A204.1 (cell line): ENCODE measurements around the gene CPB1.

Experiments used
- FAIRE-seq: peaks from 2 replicates; lab custom pipeline; 2012; peaks lifted over from hg19 to GRCh38; lab: Jason Lieb, UNC

CPB1 gene

GRCh38 chr3:148833223-148833622, 5.6 kb downstream of the CPB1 start:
- FAIRE-seq = no peak

- FAIRE-seq = no peak
Observed at GRCh38 chr3:148839805-148840204, 12.2 kb downstream of the CPB1 start.

GRCh38 chr3:148840451-148840850, 12.8 kb downstream of the CPB1 start:
- FAIRE-seq = no peak

GRCh38 chr3:148845756-148846395, 18.3 kb downstream of the CPB1 start:
- no peak for FAIRE-seq

GRCh38 chr3:148847351-148847750, 19.7 kb downstream of the CPB1 start:
- no peak for FAIRE-seq

GRCh38 chr3:148848410-148848809, 20.8 kb downstream of the CPB1 start:
- no peak for FAIRE-seq

GRCh38 chr3:148852271-148852992, 24.8 kb downstream of the CPB1 start:
- no peak for FAIRE-seq

- no peak for FAIRE-seq
Observed at GRCh38 chr3:148853076-148853475, 25.5 kb downstream of the CPB1 start.

DNA sequence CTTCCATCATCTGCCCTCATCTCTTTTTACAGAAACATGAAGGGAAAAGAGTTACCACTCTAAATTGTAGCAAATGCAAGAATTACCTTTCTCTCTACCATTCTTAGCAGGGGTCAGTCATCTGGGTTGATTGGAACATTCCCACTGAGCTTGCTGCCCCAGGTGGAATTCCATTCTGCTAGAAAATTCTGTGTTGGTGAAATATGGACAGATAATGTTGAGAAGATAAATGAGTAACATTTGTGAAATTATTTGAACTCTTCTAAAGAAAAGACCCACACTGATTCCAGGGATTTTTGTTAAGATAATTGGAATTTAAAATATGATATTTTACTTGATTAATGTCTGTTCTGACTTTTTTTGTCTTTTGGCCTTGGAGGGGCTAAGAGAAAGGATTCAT, 26.4 kb downstream of the CPB1 start:
- no peak for FAIRE-seq

DNA sequence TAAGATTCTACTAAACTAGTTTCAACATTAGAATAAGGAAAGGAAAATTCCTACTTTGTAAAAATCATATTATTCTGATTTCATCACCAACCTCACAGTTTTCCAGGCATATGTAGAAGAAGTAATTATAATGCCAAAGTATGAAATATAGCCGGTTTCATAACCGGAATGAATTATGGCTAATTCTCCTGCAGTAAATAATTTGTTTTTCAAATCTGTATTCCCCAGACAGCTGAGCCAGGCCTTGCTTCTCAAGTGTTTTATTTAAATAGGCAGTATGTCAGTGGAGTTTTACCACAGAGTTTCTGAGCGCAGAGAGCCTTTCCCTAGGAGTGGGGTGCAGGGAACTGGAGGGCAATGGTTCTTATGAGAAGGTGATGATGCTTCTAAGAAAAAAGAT, 28.8 kb downstream of the CPB1 start:
- FAIRE-seq = no peak

- no peak for FAIRE-seq
Observed at GRCh38 chr3:148857316-148857715, 29.7 kb downstream of the CPB1 start.

DNA sequence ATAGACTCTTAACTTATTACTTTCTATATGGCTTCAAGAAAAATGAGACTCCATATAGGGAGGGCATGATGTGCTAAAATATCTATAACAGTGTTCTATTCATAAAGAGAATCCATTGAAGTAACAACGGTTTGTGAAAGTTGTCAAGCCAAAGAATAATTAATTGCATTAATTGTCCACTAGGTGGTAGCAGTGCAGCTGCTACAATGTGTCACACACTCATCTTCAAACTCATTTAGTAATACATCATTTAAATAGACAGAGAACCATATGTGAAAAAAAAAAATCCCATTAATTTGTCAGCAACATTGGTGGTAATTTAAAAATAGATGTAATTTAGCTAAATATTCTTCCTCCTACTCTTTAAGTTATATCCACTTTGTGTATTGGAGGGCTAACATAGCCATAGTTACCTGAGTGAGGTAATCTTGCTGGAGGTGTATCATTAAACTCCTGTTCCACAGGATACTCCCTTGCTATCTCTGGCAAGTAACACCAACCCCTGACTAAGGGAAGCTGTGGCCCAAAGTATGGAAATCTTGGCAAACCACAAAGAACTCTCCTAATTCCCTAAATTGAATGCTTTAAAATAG, 33.8 kb downstream of the CPB1 start:
- peak; percentile 90 for FAIRE-seq

- no peak for FAIRE-seq
Observed at GRCh38 chr3:148863297-148863696, 35.7 kb downstream of the CPB1 start.

DNA sequence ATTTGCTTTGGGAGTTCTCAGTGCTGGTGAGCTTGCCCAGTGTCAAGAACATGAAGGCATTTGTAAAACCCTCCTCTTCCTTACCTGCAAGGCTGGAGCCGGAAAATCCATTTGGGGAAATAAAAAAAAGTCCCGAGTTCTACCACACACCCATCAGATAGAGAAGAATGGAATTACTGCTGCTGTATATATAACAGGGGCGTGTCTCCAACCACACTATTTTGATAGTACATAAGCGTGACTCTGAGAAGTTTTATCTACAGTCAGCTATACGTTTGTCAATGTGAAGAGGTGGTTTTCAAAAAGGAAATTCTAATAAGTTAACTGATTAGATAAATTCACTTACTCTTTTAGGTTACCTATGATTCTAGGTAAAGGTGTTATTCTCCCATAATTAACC, 36.2 kb downstream of the CPB1 start:
- FAIRE-seq = no peak

- no peak for FAIRE-seq
Observed at GRCh38 chr3:148865049-148865448, 37.4 kb downstream of the CPB1 start, which contains the start of gene CPA3. CPA3 (plus strand) TSS chr3:148865296; CDS start chr3:148865308, 12 bp downstream.

DNA sequence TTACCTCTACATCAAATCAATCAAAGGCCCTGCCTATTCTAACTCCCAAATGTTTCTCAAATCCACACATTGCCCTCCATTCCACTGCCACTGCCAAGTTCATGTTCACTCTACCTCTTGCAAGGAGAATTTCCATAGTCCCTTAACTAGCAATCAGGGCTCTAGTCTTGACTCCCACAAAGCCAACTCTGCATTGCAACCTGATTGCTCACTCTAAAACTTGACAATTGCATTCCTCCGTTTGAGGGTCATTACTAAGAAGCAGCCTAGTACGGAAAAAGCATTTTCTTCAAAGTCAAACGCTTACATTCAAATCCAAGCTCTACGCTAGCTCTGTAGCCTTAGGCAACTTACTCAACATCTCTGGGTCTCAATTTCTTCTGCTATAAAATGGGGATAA, 38.6 kb downstream of the CPB1 start:
- FAIRE-seq = no peak

- FAIRE-seq = no peak
Observed at GRCh38 chr3:148873270-148873927, 45.8 kb downstream of the CPB1 start.

DNA sequence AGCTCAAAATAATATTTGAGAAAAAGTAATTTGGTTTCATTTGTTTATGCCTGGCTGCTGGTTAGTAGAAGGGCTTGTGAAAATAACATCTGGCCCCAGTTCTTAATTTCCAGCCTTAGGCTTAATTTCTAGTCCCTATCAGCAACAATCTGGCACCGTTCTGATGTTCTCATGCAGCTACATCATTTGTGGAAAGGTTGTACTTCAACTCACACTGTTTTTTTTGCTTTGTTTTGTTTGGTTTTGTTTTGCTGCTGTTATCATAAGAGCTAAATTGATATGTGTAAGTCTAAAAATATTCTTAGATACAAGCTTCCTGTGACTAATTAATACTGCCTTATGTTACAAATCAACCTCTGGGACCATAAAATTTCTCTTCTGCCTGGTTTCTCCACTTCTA, 46.4 kb downstream of the CPB1 start:
- FAIRE-seq = no peak

DNA sequence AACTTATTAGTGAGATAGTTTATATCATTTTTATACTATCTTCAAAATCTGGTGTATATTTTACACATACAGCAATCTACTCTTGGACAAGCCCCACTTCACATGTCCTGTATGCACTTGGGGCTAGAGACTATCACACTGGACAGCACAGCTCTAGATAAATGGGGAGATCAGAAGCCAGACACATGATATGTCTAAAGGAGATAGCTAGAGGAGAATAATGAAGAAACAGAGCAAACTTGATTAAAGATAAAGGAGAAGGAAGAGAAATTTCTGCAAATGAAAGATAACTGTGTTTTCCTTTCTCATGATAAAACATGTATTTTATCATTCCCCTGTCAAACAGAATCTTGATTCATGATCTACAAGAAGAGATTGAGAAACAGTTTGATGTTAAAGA, 50.5 kb downstream of the CPB1 start:
- FAIRE-seq = no peak

DNA sequence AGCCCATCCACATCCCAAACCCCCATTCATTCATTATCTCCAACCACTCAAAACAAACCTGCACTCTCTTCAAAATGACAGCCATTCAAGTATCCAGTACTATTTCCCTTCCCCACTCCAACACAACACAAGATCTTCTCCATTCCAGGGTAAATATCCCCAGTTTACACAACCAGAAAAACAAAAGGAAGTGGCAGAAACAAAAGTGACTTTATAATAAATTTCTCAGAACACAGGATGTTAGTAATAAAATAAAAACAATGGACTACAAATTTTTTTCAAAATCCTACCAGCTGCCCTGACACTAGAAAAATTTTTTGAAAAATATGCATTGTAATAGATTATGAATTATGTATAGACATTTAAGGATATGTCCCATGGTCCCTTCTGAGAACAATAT, 51.6 kb downstream of the CPB1 start:
- no peak for FAIRE-seq

- FAIRE-seq = no peak
Observed at GRCh38 chr3:148880681-148881080, 53.1 kb downstream of the CPB1 start.

- no peak for FAIRE-seq
Observed at GRCh38 chr3:148881286-148881685, 53.7 kb downstream of the CPB1 start.

- no peak for FAIRE-seq
Observed at GRCh38 chr3:148882288-148882687, 54.7 kb downstream of the CPB1 start.
